GM12878 (cell line): Measurements from ENCODE around the gene FN3K. TPM values are rescaled to one million over a fixed set of nuclear protein-coding genes. Genes with fewer than 3 reads are reported as not detected.

Experiments used
- ATAC-seq: fragments of 200-7000 bp; cut with Tn5 transposase; 3 replicates; pipeline ENCODE4 v1.9.1; 2020; ENCODE audit warnings: mild to moderate bottlenecking, moderate library complexity
- BruUV-seq: library from RNA; stranded (reverse); fragments of 400-500 nt; replicated peaks from 2 replicates; lab custom pipeline; 2021; lab: Mats Ljungman, UMichigan
- CTCF ChIA-PET: fragments of 300-600 bp; sonication (Branson Sonifier 250); formaldehyde crosslinking; extraction: SDS; loops from one replicate; lab custom pipeline; 2021; ENCODE audit warnings: inconsistent platforms; lab: Yijun Ruan, JAX
- POLR2A ChIA-PET: fragments of 350-600 bp; formaldehyde crosslinking; extraction: SDS; loops from one replicate; lab custom pipeline; 2021; ENCODE audit warnings: inconsistent platforms; lab: Charles Lee
- RAD21 ChIA-PET: fragments of 300-600 bp; sonication (Branson Sonifier 250); formaldehyde crosslinking; loops from one replicate; lab custom pipeline; 2023; ENCODE audit warnings: antibody characterized with exemption; ENCODE audit not compliant: unreplicated experiment; lab: Charles Lee
- SMC1A ChIA-PET: fragments of 300-600 bp; sonication (Branson Sonifier 250); formaldehyde crosslinking; loops from one replicate; lab custom pipeline; 2023; ENCODE audit not compliant: unreplicated experiment, uncharacterized antibody; lab: Charles Lee
- DNase-seq: peaks from one replicate; pipeline ENCODE4 v3.0.0-alpha.2; 2011; ENCODE audit warnings: low read depth, low spot score
- FAIRE-seq: peaks from 3 replicates; lab custom pipeline; 2011; peaks lifted over from hg19 to GRCh38; lab: Jason Lieb, UNC
- H2AFZ ChIP-seq: 2 replicates; pipeline ENCODE4 v1.6.0; 2011; ENCODE audit warnings: low read depth, low read length, control low read depth; ENCODE audit not compliant: control insufficient read depth
- H3K27ac ChIP-seq: 2 replicates; pipeline ENCODE4 v1.5.1; 2011; ENCODE audit warnings: control low read depth; ENCODE audit not compliant: control insufficient read depth, insufficient read depth
- H3K27me3 ChIP-seq, 2 experiments: replicated peaks in 1 of 2; 2 replicates each; pipeline versions ENCODE4 v1.6.0 to v1.6.1; 2011; ENCODE audit warnings: low read length in 1 of 2; ENCODE audit not compliant: control insufficient read depth in 2 of 2, insufficient read depth in 2 of 2
- H3K36me3 ChIP-seq, 2 experiments: 2 replicates each; pipeline ENCODE4 v1.5.1; 2011; ENCODE audit warnings: low read length in 1 of 2; ENCODE audit not compliant: control insufficient read depth in 2 of 2, insufficient read depth in 2 of 2
- H3K4me1 ChIP-seq: 2 replicates; pipeline ENCODE4 v1.6.1; 2011; ENCODE audit warnings: mild to moderate bottlenecking, low read length, moderate library complexity, mixed read lengths; ENCODE audit not compliant: control insufficient read depth, insufficient read depth
- H3K4me2 ChIP-seq: 2 replicates; pipeline ENCODE4 v1.6.0; 2011; ENCODE audit warnings: control low read depth; ENCODE audit not compliant: control insufficient read depth, insufficient read depth
- H3K4me3 ChIP-seq: fragments of 200-600 bp; sonication (generic); 2 replicates; pipeline ENCODE4 v1.5.1; 2016
- H3K79me2 ChIP-seq: 2 replicates; pipeline ENCODE4 v1.6.0; 2011; ENCODE audit warnings: low read length; ENCODE audit not compliant: control insufficient read depth, insufficient read depth
- H3K9ac ChIP-seq: 2 replicates; pipeline ENCODE4 v1.8.0; 2011; ENCODE audit warnings: low read length, control low read depth, mixed read lengths; ENCODE audit not compliant: control insufficient read depth, insufficient read depth
- H3K9me3 ChIP-seq: replicated peaks from 3 replicates; pipeline ENCODE4 v1.5.1; 2011; ENCODE audit warnings: mild to moderate bottlenecking, low read length; ENCODE audit not compliant: control insufficient read depth, insufficient read depth
- H4K20me1 ChIP-seq: 2 replicates; pipeline ENCODE4 v1.6.0; 2011; ENCODE audit not compliant: control insufficient read depth, insufficient read depth
- BACH1 ChIP-seq: fragments of 450-650 bp; IDR thresholded peaks from 2 replicates; pipeline ENCODE4 v1.6.1; 2017; ENCODE audit warnings: mild to moderate bottlenecking, borderline replicate concordance
- EZH2 ChIP-seq: IDR thresholded peaks from 2 replicates; pipeline ENCODE4 v1.6.1; 2012; ENCODE audit warnings: low read depth, mild to moderate bottlenecking, control low read depth, inconsistent platforms, low read length, borderline replicate concordance; ENCODE audit not compliant: control insufficient read depth
- FOXK2 ChIP-seq: fragments of 450-650 bp; IDR thresholded peaks from 2 replicates; pipeline ENCODE4 v1.6.1; 2017; ENCODE audit warnings: mild to moderate bottlenecking, moderate library complexity
- MLLT1 ChIP-seq: fragments of 450-650 bp; IDR thresholded peaks from 2 replicates; pipeline ENCODE4 v1.6.1; 2016; ENCODE audit warnings: mild to moderate bottlenecking
- MXI1 ChIP-seq: fragments of 150-350 bp; IDR thresholded peaks from 2 replicates; pipeline ENCODE4 v1.6.1; 2011; ENCODE audit warnings: low read depth, mild to moderate bottlenecking, inconsistent platforms, low read length, improper control_type of control experiment
- NRF1 ChIP-seq: conservative IDR thresholded peaks from 2 replicates; pipeline ENCODE4 v1.6.1; 2011; ENCODE audit warnings: mild to moderate bottlenecking, low read depth, low read length, improper control_type of control experiment
- PAX5 ChIP-seq: IDR thresholded peaks from 2 replicates; pipeline ENCODE4 v1.6.1; 2011; ENCODE audit warnings: low read depth, low read length, borderline replicate concordance
- PKNOX1 ChIP-seq: fragments of 450-650 bp; IDR thresholded peaks from 2 replicates; pipeline ENCODE4 v1.6.1; 2016; ENCODE audit warnings: mild to moderate bottlenecking
- SMAD5 ChIP-seq: IDR thresholded peaks from 2 replicates; pipeline ENCODE4 v1.6.1; 2016; ENCODE audit warnings: antibody characterized with exemption, low read depth
- WGBS: methylation state at CpG from one replicate; pipeline ENCODE4 v1.1.6; 2016; ENCODE audit warnings: low lambda C conversion rate; ENCODE audit not compliant: insufficient replicate concordance, insufficient coverage; ENCODE audit errors: missing lambda C conversion rate; 5-methylcytosine and 5-hydroxymethylcytosine counted together
- in situ Hi-C: fragments of 300-500 bp; cut with MboI; formaldehyde crosslinking; loops from 9 replicates; pipeline ENCODE4 v1.14.3; 2018; ENCODE audit warnings: mixed read lengths
- intact Hi-C: fragments of 100-400 bp; cut with micrococcal nuclease; formaldehyde crosslinking; loops from one replicate; pipeline ENCODE4 v1.14.2; 2022; ENCODE audit not compliant: unreplicated experiment
- polyA plus RNA-seq, 11 experiments: library from polyadenylated mRNA; depleted of rRNA in 4 of 11; unstranded in 6 of 11; stranded (reverse) in 5 of 11; fragments of >200 nt; fragmentation: Nextera tagmentation in 4 of 11; fragmentation: Illumina TruSeq in 1 of 11; extraction: Ambion mirVana in 4 of 11; extraction: Trizol in 1 of 11; gene quantifications; 1 replicate in 1 of 11; 2 replicates in 10 of 11; pipeline versions ENCODE4 v1.2.1 to v1.2.3, GENCODE V29; 2011 to 2016; ENCODE audit warnings: inconsistent platforms in 2 of 11, missing spikeins in 2 of 11, low read depth in 1 of 11
- total RNA-seq, 4 experiments: library from RNA; depleted of rRNA in 3 of 4; stranded (reverse); fragments of >200 nt in 3 of 4; fragmentation: Illumina TruSeq in 1 of 4; extraction: Trizol in 1 of 4; gene quantifications; 2 replicates each; pipeline versions ENCODE4 v1.2.1 to v1.2.3, GENCODE V29; 2013 to 2021
- TF ChIP-seq, protein P1 (sequence below): IDR thresholded peaks from 2 replicates; pipeline ENCODE4 v1.6.1; 2011; ENCODE audit warnings: low read depth, mild to moderate bottlenecking, low read length, moderate library complexity, borderline replicate concordance; ENCODE audit errors: extremely low read depth

The FN3K gene
- total and polyA plus RNA-seq, 10 of the 15 experiments (the other 5 are each of a cell fraction or from before 2014, with no cell fraction given) = 0.08 to 0.51 (median 0.17) TPM; not detected in 7

DNA sequence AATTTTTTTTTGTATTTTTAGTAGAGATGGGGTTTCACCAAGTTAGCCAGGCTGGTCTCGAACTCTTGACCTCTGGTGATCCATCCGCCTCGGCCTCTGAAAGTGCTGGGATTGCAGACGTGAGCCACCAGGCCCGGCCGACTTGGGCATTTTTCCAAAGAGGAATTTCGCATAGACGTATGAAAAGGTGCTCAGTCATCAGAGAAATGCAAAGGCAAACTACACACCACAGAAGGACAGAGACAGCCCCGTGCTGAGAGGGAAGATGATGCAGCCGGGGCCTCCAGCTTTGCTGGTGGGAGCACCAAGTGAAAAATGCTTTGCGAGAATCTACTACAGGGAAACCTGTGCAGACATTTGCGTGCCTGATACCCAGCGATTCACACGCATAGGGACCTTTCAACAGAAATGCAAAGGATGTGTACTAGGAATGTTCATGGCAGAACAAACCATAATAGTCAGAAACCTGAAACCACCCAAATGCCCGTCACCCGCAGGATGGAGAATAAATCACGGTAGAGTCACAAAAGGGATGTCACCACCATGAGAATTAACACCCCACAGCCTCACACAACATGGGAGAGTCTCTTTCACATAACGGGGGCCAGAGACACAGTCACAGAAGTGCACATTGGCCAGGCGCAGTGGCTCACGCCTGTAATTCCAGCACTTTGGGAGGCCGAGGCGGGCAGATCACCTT is 42.1 kb upstream of the FN3K start:
- WGBS = 82% methylated on average over 22 of the region's 22 CpGs

GRCh38 chr17:82694647-82695046 is 40.8 kb upstream of the FN3K start:
- Histone ChIP-seq H3K27ac (no peak overlapping the region), H3K79me2 (no peaks in the 10 kb centered on the region), H3K4me1 (peaks cover 4% of the 10 kb centered on the region), H3K9me3 (peaks cover 11% of the 10 kb centered on the region; the same call in 2 of the 3 replicates), H3K27me3 (no peaks in the 10 kb centered on the region; a peak in 1 of 4 replicates), H3K4me2 (no peak overlapping the region), H4K20me1 (no peaks in the 10 kb centered on the region), H2AFZ (no peak overlapping the region), H3K4me3 (no peak overlapping the region), H3K36me3 (no peaks in the 10 kb centered on the region), H3K9ac (no peak overlapping the region)
- FAIRE-seq (no peak), ATAC-seq (no peak), DNase-seq (no peak)
- WGBS = 0% methylated on average over 2 of the region's 2 CpGs
- ChIA-PET POLR2A (no interaction called here), RAD21 (no interaction called here), SMC1A (no interaction called here), CTCF (no interaction called here)
- intact Hi-C loops (no loop called here), in situ Hi-C loops (no loop called here)
- BruUV-seq = no TSS peak
- no peak for TF ChIP-seq SMAD5
- TF ChIP-seq PAX5 = no peak
- TF ChIP-seq NRF1 = no peak
- no peak for TF ChIP-seq BACH1
- TF ChIP-seq MXI1 = no peak
- TF ChIP-seq FOXK2 = no peak
- TF ChIP-seq EZH2 = no peak
- no peak for TF ChIP-seq MLLT1

More for the DNA sequence above, 42.1 kb upstream of the FN3K start:
- ChIA-PET POLR2A (no interaction called here), RAD21 (no interaction called here), CTCF (no interaction called here), SMC1A (no interaction called here)
- no peak overlapping the region for H3K4me2 ChIP-seq
- H3K36me3 ChIP-seq = no peaks in the 10 kb centered on the region
- TF ChIP-seq PKNOX1 = no peak
- TF ChIP-seq, protein P1, sequence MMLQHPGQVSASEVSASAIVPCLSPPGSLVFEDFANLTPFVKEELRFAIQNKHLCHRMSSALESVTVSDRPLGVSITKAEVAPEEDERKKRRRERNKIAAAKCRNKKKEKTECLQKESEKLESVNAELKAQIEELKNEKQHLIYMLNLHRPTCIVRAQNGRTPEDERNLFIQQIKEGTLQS = no peak
- in situ Hi-C loops = no loop called here
- no peak overlapping the region for H3K4me3 ChIP-seq
- no peak overlapping the region for H2AFZ ChIP-seq
- FAIRE-seq (no peak), ATAC-seq (no peak), DNase-seq (no peak)
- no peak overlapping the region for H3K9ac ChIP-seq
- peaks cover 11% of the 10 kb centered on the region; the same call in 2 of the 3 replicates for H3K9me3 ChIP-seq
- intact Hi-C loops = no loop called here
- H4K20me1 ChIP-seq = no peaks in the 10 kb centered on the region
- no peaks in the 10 kb centered on the region; a peak in 1 of 4 replicates for H3K27me3 ChIP-seq
- no peak overlapping the region for H3K27ac ChIP-seq
- H3K4me1 ChIP-seq = no peaks in the 10 kb centered on the region
- no TSS peak for BruUV-seq
- H3K79me2 ChIP-seq = no peaks in the 10 kb centered on the region
